GM12892 (cell line): ENCODE measurements around the gene PIK3R5.

ENCODE experiments used
- DNase-seq: peaks from one replicate; pipeline ENCODE4 v3.0.0; 2011; ENCODE audit not compliant: insufficient read length
- FAIRE-seq: peaks from 2 replicates; lab custom pipeline; 2011; peaks lifted over from hg19 to GRCh38; lab: Jason Lieb, UNC
- POLR2A ChIP-seq: IDR thresholded peaks from 2 replicates; pipeline ENCODE4 v1.6.1; 2011; ENCODE audit warnings: low read depth, low read length, control low read depth
- POLR2AphosphoS5 ChIP-seq: IDR thresholded peaks from 2 replicates; pipeline ENCODE4 v1.6.1; 2011; ENCODE audit warnings: low read depth, low read length, control low read depth
- TAF1 ChIP-seq: IDR thresholded peaks from 2 replicates; pipeline ENCODE4 v1.6.1; 2011; ENCODE audit warnings: low read depth, mild to moderate bottlenecking, control low read depth, low read length, borderline replicate concordance

Gene PIK3R5

DNA sequence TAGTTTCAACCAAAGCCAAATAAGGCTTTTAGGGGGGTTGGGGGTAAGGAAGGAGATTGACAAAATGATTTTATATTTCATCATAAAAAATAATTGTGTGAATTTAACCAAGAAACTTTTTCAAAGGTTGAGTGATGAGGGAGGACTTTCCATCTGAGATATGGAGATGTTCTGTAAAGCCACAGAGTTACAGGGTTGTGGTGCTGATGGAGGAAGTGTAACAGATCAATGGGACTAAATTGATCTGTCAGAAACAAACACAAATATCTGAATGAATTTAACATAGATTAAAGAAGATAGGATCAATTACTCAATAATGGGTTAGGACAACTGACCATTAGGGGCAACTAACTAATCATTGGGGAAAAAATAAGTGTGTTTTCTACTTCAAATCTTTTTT lies 14.2 kb upstream of the PIK3R5 start:
- FAIRE-seq (peak; percentile 90), DNase-seq (no peak)
- TF ChIP-seq TAF1 (no peak), POLR2A (no peak), POLR2AphosphoS5 (no peak)

GRCh38 chr17:8976638-8977037 lies 11.1 kb upstream of the PIK3R5 start:
- TF ChIP-seq POLR2A (no peak), POLR2AphosphoS5 (no peak), TAF1 (no peak)
- FAIRE-seq (peak; percentile 73), DNase-seq (no peak)

- no peak for TF ChIP-seq POLR2AphosphoS5
- TF ChIP-seq POLR2A: no peak
- TF ChIP-seq TAF1: no peak
- DNase-seq: no peak
- FAIRE-seq: no peak
Measured at GRCh38 chr17:8975091-8975725, 9.7 kb upstream of the PIK3R5 start.

- no peak for TF ChIP-seq TAF1
- no peak for TF ChIP-seq POLR2A
- no peak for TF ChIP-seq POLR2AphosphoS5
- DNase-seq (no peak), FAIRE-seq (no peak)
Measured at GRCh38 chr17:8969901-8970300, 4.4 kb upstream of the PIK3R5 start.

GRCh38 chr17:8968503-8968902 lies 3.0 kb upstream of the PIK3R5 start:
- no peak for FAIRE-seq
- TF ChIP-seq POLR2AphosphoS5 (no peak), POLR2A (no peak), TAF1 (no peak)
- DNase-seq: no peak

- FAIRE-seq (no peak), DNase-seq (no peak)
- TF ChIP-seq POLR2AphosphoS5 (no peak), TAF1 (no peak), POLR2A (no peak)
Measured at GRCh38 chr17:8967861-8968260, 2.4 kb upstream of the PIK3R5 start.

DNA sequence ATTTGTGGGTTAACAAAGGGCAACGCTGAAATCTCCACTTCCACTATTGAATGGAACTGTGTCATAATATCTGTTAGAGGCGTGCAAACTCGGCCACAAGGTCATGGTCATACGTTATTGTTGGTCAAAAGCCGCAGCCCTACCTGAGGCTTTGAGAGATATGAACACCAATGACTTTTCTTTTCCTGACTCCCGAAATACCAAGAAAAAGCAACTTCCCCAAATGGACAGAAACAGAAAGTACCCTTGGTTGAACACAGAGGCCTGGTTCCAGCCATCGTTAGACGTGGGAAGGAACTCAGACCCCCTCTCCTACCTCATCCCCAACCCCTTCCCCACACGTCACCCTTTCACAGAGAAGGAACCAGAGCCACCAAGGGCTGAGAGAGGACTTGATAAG lies 1.4 kb upstream of the PIK3R5 start:
- FAIRE-seq: no peak
- no peak for DNase-seq

GRCh38 chr17:8964801-8965393 lies 610 bp downstream of the PIK3R5 start:
- DNase-seq: no peak
- no peak; the same call in 1 of the 2 replicates for TF ChIP-seq POLR2AphosphoS5
- TF ChIP-seq POLR2A: no peak
- TF ChIP-seq TAF1: no peak

More for the DNA sequence above, 1.4 kb upstream of the PIK3R5 start:
- TF ChIP-seq TAF1: no peak

DNA sequence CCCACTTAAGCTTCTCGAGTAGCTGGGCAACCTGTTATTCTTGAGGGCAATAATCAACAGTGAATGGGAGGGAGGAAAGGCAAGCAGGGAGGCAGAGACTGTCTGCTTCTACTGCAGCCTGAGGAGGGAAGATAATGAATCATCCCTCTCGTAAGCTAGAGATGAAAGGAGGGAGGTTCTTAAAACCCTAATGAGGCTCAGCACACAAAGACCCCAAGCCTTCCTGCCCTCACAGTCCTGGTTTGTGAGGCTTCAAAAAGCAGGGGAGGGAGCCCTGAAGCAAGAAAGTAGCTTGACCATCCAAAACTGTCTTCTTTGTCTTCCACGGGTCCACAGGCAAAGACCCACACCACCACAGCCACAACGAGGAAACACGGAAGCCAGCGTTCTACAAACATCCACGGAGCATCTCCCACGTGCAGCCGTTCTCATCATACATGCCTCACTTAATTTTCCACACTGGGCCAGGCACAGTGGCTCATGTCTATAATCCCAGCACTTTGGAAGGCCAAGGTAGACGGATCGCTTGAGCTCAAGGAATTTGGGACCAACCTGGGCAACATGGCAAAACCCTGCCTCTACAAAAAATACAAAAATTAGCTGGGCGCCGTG lies 1.8 kb downstream of the PIK3R5 start:
- DNase-seq (no peak), FAIRE-seq (peak; percentile 90)

More at GRCh38 chr17:8964801-8965393, 610 bp downstream of the PIK3R5 start:
- FAIRE-seq: no peak

GRCh38 chr17:8963014-8963413 lies 2.5 kb downstream of the PIK3R5 start:
- FAIRE-seq: peak; percentile 24
- no peak for DNase-seq
- TF ChIP-seq POLR2AphosphoS5: no peak
- TF ChIP-seq TAF1: no peak
- no peak for TF ChIP-seq POLR2A

More for the DNA sequence above, 1.8 kb downstream of the PIK3R5 start:
- TF ChIP-seq POLR2A (no peak), POLR2AphosphoS5 (no peak), TAF1 (no peak)

DNA sequence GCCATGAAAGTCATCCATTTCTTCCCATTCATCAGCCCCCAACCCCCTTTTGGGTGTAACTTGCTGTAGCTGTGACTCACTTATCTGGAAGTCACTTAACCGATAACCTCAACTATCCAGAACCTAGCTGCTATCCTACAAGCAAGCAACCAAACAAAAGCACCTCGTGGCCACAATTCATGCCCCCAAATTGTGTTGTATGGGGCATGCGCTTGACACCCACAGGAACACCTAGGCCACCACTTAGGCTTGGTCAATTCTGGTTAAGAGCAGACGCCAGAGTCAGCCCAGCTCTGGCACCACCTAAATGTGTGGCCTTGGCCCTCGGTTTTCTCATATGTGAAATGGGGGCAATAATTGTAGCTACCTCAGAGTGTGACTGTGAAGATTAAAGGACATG lies 3.7 kb downstream of the PIK3R5 start:
- no peak for TF ChIP-seq POLR2AphosphoS5
- no peak for TF ChIP-seq TAF1
- TF ChIP-seq POLR2A: no peak
- peak; percentile 17 for FAIRE-seq
- no peak for DNase-seq
